ENCODE measurements around the gene VKORC1L1. TPM values are rescaled to one million over a fixed set of nuclear protein-coding genes. Genes with fewer than 3 reads are reported as not detected.
"Not testable (repeated sequence)": the region's sequence is repeated elsewhere in the genome, so short reads cannot be mapped to it uniquely, and the experiment has no call there.

The VKORC1L1 gene
- total RNA-seq, 1 donor from 2014 or later, result 12.7 TPM

DNA sequence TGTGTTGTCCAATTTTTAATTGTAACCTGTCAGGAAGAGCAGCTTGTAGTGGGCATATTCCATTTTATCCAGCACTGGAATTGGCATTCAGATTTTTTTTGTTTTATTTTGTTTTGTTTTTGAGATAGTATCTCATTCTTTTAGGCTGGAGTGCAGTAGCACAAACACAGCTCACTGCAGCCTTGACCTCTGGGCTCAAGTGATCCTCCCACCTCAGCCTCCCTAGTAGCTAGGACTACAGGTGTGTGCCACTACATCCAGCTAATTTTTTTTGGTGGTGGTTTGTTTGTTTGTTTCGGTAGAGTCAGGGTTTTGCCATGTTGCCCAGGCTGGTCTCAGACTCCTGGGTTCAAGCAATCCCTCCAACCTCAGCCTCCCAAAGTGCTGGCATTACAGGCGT is 64.4 kb downstream of the VKORC1L1 start:
- no peak for DNase-seq (ENCODE audit: low read depth)

DNA sequence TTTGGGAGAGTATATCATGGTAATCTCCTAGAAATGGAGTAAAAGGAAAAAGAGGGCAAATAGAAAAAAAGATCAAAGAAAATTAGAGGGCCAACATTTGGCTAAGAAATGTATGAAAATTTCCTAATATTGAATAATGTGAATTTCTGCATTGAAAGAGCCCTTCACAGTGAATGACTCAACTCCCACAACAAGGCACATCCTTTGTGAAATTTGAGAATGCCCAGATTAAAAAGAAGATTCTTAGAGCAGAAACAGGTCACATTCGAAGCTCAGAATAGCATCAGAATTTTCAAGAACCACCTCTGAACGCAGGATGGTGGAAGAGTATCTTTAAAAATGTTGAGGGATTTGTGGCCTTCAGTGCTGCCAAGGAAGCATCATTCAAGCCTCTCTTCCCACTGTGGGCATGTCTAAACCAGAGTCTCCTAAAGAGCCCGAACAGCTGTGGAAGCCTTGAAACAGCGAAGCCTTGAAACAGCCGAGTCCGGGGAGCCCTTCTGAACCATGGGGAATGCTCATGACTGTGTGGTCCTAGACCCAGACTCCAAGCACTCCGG is 65.5 kb downstream of the VKORC1L1 start:
- DNase-seq (ENCODE audit: low read depth), result peak; percentile 95

DNA sequence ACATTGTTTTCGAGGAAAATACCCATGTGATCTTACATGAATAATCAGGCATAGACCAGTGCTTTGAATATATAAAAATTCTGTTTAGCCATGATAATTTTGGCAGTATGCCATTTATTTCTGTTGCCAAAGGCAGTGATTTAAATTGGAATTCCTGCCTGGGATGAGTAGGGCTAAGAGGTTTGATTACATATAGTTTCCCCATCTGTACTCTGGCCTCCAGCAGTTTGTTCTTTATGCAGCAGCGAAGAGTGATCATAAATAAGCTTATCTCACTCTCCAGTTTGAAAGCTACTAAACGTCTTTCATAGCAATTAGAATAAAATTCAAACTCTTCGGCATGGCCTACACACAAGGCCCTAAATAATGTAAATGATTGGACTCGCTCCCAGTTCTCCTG is 72.9 kb downstream of the VKORC1L1 start:
- DNase-seq (ENCODE audit: low read depth), result not testable (repeated sequence)

DNA sequence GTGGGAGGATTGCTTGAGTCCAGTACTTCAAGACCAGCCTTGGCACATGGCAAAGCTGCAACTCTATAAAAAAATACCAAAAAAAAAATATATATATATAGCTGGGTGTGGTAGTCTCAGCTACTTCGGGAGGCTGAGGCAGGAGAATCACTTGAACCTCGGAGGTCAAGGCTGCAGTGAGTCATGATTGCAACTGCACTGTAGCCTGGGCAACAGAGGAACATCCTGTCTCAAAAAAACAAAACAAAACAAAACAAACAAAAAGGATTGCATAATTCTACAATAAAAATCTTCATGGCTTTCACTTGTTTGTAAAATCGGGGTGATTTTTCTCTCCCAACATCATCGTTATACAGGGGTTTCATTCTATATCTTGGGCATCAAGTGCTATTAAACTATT is 74.0 kb downstream of the VKORC1L1 start:
- DNase-seq (ENCODE audit: low read depth), result peak; percentile 32

DNA sequence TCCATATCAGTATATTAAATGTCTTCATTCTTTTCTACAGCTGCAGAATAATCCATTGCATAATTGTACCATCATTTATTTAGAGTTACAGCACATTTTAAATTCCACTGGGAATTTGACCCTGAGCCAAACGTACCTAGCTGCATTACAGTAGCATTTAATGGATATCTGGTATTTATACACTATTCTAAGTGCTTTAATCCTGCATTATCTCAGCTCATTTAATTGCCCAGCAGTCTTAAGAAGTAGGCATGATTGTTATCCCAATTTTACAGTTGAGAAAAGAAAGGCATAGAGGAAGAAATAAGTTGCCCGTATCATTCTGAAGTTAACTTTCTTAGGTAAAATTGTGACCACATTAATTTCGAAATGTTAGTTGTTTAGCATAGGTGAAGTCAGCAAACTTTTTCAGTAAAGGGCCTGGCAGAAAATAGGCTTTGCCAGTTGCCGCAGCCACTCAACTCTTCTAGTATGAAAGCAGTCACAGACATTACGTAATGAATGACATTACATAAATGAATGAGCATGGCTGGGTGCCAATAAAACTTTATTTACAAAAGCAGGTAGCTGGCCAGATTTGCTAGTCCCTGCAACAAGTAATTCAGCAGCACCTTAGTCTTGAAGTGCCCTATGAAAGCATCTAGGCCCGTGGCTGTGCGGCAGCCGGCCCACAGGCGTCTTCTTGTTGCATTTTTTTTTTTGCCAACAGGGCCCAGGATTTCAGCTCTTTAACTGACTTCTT is 79.1 kb downstream of the VKORC1L1 start:
- peak; percentile 62 for DNase-seq (ENCODE audit: low read depth)

DNA sequence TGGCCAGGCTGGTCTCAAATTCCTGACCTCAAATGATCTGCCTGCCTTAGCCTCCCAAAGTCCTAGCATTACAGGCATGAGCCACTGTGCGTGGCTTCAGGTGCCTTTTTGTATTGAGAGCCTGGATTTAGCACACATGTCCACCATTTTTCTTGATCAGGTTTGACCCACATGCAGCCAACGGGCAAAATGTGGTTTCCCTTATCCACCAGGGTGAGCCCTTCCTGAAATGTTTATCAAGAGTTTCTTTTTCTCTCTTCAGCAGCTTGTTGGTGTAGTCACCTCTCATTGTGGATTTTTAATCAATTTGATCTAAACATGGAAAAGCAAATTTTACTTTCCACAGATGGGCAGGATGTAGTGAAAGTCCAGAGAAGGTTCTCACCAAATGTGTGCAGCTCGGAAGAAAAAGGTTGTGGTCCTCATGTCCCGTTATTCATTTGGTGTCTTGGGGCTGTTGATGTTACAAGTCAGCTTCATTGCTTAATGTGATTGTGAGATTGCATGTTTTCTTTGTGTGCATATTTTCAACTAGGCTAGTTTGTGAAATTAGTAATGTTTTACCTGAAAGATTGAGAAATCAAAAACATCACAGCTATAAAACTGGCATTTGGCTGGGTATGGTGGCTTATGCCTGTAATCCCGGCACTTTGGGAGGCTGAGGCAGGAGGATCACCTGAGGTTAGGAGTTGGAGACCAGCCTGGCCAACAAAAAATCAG is 80.3 kb downstream of the VKORC1L1 start:
- no peak for DNase-seq (ENCODE audit: low read depth)

DNA sequence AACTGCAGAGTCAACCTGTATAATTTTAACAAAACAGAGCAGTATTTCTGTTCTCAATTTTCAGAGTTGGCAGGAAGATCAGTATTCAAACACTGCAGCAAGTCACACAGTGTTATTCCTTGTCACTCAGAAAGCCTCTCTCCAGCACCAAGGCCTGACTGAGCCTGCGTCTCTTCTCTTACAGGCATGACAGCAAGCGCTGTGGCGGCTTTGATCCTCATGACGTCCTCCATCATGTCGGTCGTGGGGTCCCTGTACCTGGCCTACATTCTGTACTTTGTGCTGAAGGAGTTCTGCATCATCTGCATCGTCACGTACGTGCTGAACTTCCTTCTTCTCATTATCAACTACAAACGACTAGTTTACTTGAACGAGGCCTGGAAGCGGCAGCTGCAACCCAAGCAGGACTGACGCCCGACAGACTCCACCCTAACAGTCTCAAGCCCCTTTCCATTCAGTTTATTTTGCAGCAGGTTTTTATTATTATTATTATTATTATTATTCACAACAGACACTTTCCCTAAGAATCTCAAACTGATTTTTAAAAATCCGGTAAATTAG is 81.1 kb downstream of the VKORC1L1 start:
- no peak for DNase-seq (ENCODE audit: low read depth)

DNA sequence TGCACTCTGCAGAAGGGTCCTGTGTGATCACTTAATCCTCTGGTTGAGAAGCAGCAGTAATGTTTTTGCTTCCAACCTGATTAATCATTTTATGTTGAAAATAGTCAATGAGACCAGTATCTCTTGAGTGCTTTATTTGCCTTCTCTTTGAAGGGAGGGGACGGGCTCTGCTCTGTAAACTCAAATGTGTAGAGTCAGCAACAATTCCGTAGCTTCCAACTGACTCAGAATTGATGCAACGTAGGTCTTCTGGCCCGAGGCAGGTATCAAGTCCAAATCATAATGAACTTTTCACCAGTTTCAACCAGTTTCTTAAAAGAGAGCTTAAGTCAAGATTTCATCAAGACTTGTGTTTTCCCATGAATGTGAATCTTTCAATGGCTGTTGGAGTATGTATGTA is 82.8 kb downstream of the VKORC1L1 start:
- DNase-seq (ENCODE audit: low read depth), result no peak

DNA sequence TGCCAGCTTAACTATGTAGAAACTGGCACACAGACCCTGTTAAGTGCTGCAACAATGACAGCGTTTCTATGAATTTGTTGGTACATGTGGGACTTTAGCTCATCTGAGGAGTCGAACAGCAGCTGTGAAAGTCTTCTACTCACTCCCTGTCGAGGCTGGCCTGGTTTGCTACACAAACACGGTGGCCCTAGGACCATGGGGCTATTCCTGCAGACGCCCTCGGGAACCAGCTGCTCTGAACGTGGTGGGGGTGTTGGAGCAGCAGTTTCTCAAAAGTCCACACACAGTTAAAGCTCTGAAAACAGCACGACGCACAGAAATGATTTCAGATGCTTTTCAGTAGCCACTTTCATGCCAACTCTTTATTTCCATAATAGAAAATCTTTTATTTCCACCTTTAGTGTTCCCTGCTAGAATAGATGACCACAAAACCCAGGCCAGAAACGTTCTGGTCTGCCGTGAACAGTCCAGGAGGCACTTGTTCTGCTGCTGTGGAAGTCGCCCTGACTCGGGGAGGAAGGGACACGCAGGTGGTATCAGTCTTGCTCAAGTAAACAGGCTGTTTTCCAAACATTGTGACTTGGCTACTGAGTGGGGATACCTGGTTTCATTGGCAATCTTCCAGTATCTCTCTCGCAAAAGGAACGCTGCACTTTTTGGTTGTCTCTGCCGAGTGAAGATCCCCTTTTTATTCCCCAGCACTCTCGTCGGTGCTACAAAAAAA is 87.6 kb downstream of the VKORC1L1 start:
- DNase-seq (ENCODE audit: low read depth), result no peak

DNA sequence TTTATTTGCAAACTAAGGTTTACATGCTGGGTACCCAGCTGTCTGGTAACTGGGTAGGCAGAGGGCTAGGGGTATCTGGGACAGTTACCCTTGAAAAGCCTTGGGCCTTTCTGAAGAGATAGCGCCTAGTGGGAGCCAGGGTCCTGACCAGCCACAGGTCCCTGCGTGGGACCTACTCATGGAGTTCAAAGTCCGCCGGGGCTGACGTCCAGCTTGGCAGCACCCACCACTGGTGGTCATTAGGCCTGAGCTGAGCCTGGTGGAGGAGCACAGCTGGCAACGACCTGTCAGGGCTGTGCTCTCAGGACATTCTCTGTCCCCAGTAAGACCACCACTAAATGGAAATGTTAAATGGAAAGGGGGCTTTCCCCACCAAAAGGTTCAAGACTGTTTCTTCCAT is 89.2 kb downstream of the VKORC1L1 start:
- DNase-seq (ENCODE audit: low read depth), result no peak

DNA sequence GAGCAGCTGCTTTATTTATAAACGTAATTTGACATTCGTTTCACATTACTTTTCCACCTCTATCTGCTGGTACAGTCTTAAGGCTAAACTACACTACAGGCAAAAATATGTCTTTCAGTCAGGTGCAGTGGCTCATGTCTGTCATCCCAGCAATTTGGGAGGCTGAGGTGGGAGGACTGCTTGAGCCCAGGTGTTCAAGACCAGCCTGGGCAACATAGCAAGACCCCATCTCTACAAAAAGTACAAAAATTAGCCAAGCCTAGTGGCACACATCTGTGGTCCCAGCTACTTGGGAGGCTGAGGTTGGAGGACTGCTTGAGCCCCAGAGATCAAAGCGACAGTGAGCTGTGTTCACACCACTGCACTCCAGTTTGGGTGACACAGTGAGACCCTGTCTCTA is 91.8 kb downstream of the VKORC1L1 start:
- not testable (repeated sequence) for DNase-seq (ENCODE audit: low read depth)

DNA sequence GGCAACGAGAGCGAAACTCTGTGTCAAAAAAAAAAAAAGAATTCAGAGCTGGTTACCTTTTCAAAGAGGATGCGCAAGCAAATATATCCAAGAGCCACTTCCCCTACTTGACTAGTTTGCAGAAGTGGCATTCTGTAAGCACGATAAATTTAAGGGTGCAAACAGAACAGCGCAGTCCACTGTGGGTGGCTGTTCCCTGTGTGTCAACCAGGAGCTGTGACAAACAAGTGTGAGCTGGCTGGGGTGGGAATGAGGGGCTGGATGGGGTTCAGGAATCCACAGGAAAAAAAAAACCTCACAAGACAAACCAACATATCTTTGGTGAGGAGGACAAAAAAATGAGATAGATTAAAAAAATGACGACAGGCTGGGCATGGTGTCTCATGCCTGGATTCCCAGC is 93.3 kb downstream of the VKORC1L1 start:
- no peak for DNase-seq (ENCODE audit: low read depth)

DNA sequence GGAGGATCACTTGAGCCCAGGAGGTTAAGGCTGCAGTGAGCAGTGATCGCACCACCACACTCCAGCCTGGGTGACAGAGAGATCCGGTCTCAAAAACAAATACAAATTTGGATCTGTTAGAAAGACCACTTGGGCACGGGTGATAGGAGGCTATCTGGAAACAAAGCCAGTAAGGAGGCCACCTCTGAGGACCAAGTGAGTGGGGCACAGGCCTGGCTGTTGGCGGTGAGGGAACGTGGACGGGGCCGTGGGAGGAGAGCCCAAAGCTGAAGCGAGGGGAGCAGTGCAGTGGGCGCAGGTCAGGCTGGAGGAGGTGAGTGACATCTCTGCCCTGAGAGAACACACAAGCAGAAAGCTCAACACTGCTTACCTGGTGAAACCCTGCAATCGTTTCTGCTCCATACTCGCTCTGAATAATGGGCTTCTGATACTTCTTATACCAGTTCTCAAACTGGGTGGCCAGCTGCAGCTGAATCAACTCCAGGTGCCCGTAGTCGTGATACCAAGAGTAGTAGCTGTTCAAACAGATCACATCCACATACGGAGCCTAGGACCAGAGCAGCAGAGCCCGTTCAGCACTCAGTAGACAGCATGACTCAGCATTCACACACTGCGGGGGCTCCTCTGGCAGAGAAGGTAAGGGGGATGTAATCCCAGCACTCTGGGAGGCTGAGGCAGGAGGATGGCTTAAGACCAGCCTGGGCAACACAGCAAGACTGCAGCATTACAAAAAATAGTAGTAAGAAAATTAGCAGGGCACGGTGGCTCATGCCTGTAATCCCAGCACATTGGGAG is 94.7 kb downstream of the VKORC1L1 start:
- DNase-seq (ENCODE audit: low read depth), result no peak

DNA sequence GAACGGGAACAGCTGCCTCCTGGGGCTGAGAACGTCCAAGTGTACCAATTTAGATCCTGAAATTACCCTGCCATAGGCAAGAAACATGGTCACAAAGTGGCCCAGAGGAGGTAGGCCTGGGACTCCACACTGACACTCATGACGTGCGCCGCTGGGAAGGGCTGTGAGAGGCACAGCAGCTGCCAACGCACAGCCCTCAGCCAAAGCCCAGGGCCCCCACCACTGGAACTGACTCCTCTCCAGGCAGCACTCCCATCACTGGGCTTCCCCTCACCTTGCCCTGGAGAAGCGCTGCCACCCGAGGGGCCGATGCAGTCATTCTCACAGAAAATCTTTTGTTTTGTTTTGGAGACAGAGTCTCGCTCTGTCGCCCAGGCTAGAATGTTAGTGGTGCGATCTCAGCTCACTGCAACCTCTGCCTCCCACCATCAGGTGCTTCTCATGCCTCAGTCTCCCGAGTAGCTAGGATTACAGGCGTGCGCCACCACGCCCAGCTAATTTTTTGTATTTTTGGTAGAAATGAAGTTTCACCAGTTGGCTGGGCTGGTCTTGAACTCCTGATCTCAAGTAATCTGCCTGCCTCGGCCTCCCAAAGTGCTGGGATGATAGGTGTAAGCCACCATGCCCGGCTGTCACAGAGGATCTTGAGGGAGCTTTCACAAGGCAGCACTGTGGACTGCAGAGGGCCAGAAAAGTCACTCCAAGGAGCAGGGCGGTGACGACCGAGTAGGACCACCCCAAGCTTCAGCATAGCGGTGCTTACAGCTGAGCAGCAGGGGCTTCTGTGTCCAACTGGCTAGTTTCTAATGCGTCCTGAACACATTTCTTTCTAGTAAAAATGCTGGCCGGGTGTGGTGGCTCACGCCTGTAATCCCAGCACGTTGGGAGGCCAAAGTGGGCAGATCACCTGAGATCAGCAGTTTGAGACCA is 95.6 kb downstream of the VKORC1L1 start:
- no peak for DNase-seq (ENCODE audit: low read depth)

DNA sequence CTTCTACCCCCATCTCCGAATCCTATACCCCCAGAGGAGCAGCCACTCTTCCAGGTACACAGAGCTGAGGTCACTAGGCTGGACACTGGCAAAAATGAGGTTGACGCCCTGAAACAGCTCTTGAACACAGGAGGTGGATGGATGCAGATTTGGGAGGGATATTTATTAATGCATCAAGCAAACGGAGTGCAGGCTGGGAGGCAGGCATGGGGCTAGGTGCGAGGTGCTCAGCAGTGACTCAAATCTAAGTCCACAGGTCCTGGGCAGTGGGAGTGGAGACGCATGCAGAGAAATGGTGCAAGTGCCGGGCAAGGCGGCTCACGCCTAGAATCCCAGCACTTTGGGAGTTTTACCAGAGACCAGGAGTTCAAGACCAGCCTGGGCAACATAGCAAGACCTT is 98.1 kb downstream of the VKORC1L1 start:
- DNase-seq (ENCODE audit: low read depth), result no peak

DNA sequence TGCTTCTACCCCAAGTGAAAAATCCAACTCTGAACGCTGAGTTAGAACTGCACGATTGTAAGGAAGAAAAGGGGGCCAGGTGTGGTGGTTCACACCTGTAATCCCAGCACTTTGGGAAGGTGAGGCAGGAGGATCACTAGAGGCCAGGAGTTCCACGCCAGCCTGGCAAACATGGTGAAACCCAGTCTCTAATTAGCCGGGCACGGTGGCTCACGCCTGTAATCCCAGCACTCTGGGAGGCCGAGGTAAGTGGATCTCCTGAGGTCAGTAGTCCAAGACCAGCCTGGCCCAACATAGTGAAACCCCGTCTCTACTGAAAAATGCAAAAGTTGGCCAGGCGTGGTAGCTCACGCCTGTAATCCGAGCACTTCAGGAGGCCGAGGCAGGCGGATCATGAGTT is 100.1 kb downstream of the VKORC1L1 start:
- DNase-seq (ENCODE audit: low read depth), result no peak

DNA sequence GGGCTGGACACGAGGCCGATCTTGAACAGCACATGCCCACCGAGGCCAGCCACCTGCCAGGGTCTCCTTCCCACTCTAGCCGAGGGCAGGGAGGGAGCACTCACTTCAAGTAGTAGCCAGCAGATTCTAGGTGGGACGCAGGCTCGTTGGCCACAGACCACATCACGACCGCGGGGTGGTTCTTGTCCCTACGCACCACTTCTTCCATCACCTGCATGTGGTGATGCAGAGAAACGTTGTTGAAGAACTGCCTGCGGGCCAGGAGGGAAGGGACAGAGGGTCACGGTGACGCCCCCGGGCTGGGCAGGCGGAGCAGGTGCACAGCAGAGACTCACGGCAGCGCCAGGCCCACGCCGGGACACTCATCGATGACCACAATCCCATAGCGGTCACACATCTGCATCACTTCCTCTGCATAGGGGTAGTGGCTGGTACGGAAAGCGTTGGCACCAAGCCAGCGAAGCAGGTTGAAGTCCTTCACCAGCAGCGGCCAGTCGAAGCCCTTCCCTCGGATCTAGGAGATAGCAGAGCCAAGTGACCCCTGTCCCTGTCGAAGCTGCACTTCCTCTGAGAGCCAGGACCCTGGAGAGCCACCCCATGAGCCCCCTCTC is 101.4 kb downstream of the VKORC1L1 start:
- DNase-seq (ENCODE audit: low read depth), result no peak

DNA sequence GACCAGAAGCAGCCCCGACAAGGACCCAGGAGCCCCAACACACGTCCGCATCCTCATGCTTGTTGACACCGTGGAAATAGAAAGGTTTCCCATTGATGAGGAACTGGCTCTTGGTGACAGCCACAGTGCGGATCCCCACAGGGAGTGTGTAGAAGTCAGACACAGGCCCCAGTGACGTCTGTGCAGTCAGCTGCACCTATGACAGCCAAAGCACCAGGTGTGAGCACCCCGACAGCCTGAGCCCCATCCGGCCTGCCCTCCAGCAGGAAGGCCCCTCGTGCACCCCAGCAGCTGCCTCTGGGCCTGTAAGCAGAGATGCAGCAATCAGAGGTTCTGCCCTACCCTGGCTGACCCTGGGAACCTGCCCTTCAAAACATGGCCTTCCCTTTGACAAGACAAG is 102.0 kb downstream of the VKORC1L1 start:
- DNase-seq (ENCODE audit: low read depth), result no peak

DNA sequence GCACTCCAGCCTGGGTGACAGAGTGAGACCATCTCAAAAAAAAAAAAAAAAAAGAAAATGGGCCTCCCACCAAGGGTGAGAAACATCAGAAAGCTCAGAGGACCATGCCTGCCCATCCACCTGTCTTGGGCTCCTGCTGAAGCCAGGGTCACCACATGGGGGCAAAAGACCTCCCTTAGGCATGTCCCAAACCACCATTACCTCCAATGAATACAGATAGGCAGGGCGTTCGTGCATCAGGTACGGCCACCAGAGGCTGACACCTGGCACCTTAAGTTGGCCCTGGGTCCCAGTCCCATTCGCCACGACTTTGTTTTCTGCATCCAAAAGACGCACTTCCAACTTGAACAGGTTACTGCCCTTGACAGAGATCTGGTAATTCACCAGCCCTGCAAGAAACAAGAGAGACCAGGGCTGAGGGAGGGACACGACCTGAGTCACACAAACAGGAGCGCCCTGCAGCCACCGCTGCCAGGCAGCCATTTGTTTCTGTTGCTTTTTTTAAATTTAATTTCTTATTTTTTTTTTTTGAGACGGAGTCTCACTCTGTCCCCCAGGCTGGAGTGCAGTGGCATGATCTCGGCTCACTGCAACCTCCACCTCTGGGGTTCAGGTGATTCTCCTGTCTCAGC is 103.1 kb downstream of the VKORC1L1 start:
- DNase-seq (ENCODE audit: low read depth), result no peak

Data from myocyte (in vitro differentiated cells).